UCSD-AML1 (cell line): ENCODE results near the gene NUP93.

Source experiments
- DNase-seq: peaks from one replicate; lab custom pipeline; 2025; ENCODE audit not compliant: unreplicated experiment; lab: John Stamatoyannopoulos, UW

NUP93 gene

GRCh38 chr16:56886296-56886695 is 156.4 kb downstream of the NUP93 start:
- DNase-seq, result no peak

- DNase-seq, result no peak
These were observed 156.9 kb downstream of the NUP93 start for GRCh38 chr16:56886826-56887225.

- DNase-seq, result no peak
These were observed 158.9 kb downstream of the NUP93 start for GRCh38 chr16:56888806-56889205.

DNA sequence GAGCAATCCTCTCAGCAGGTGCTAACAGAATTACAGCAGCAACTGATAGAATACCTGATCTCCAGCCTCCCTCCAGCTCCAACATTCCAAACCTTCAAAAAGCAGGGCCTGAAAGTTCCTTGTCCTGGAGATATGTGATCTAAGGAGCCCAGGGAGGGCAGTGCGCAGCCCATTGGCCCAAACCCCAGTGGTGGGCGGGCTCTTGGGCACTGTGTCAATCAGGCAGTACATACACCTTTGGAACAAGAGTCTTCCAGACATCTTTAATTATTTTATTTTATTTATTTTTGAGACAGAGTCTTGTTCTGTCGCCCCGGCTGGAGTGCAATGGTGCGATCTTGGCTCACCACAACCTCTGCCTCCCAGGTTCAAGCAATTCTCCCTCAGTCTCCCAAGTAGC is 159.3 kb downstream of the NUP93 start:
- DNase-seq, result no peak

GRCh38 chr16:56891685-56892084 is 161.8 kb downstream of the NUP93 start:
- DNase-seq, result no peak

DNA sequence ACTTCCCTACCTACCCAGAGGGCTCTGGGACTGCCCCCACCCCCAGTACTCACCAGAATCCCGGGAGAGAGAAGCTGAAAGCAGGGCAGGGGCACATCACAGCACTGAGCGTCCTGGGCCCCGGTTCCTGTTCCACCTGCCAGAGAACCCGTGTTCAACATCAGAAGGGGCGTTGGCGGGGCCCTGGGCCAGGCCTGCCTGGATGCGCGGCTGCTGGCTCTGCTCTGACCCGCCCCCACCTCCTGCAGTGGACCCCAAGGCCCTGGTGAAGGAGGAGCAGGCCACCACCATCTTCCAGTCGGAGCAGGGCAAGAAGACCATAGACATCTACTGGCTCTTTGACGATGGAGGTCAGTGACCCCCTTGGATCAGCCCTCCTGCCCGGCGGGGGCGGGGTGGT is 162.8 kb downstream of the NUP93 start:
- DNase-seq, result no peak

DNA sequence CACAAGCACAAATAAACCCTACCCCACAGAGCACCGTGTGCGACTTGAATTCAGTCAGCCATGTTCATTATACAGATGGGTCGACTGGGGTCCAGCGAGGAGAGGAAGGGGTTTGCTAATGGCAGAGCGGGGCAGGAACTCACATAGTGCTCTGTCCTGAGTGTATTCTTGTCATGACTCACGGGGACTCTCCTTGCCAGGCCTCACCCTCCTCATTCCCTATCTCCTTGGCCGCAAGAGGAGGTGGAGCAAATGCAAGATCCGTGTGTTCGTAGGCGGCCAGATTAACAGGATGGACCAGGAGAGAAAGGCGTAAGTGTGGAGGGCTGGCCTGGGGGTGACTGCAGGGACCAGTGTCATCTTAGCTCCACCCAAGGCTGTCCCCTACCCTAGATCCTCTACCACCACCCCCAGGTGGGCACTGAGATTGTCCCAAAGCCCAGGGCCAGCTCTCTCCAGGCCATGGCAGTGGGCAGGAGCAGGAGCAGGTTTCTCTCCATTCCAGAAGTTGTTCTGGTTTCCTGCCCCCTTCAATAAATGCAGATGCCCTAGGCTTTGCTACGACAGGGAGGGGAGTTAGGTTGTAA is 164.5 kb downstream of the NUP93 start:
- no peak for DNase-seq

- DNase-seq, result no peak
These were observed 165.9 kb downstream of the NUP93 start for GRCh38 chr16:56895813-56896212.

DNA sequence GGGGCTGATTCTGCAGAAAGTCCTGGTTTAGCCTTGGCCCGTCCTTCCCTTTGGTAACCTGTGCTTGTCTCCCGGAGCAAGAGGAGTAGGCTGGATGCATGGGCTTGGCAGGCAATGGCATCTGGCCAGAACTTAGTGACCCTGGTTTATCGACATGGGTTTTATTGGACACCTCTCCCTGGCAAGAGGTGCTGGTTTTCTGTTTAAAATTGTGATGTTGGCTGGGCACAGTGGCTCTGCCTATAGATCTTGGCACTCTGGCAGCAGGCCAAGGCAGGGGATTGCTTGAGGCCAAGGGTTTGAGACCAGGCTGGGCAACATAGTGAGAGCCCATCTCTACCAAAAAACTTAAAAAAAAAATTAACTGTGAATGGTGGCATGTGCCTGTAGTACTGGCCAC is 166.3 kb downstream of the NUP93 start:
- DNase-seq, result no peak

DNA sequence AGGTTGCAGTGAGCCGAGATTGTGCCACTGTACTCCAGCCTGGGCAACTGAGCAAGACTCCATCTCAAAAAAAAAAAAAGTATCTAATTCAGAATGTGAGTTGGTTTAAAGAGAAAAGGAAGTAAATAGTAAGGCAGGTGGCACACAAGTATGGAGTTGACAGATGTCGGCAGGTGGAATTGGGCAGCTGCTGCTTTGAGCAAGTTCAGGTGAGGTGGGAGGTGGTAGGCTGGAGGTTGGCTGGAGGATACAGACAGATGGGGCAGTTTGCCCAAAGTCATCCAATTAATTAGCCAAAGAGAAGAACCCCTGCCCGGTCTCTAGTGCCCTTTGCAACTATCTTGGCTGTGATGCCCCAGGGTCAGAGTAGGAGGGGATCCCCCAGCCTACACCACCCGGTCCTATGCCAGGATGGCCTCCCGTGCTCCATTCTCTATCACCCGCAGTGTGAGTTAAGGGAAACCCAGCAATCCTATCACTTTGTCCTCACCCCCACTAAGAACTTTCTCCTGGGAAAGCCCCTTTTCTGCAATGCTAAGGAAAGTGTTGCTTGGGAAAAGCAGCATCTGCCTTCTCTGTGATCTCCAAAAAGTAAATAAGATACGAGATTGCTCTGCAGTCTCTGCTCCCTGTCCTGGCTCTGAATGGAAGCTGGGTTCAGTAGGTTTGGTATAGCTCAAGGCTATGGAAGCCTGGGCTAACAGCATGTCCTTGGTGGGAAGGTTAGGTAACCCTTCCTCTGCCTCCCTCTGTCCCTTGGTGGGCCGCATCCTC is 167.3 kb downstream of the NUP93 start:
- DNase-seq, result no peak

- DNase-seq, result no peak
These were observed 168.9 kb downstream of the NUP93 start for GRCh38 chr16:56898847-56899246.
